Embryonic facial prominence (tissue), 1 donor: ENCODE results near the gene CHST6.
A peak's percentile ranks its signal among the peaks of the same experiment; 100 is the strongest.
"Not testable (repeated sequence)": the region's sequence is repeated elsewhere in the genome, so short reads cannot be mapped to it uniquely, and the experiment has no call there.

Source experiments
- DNase-seq: peaks from one replicate; pipeline ENCODE4 v3.0.0-alpha.2; 2016; ENCODE audit errors: extremely low spot score

Gene CHST6

DNA sequence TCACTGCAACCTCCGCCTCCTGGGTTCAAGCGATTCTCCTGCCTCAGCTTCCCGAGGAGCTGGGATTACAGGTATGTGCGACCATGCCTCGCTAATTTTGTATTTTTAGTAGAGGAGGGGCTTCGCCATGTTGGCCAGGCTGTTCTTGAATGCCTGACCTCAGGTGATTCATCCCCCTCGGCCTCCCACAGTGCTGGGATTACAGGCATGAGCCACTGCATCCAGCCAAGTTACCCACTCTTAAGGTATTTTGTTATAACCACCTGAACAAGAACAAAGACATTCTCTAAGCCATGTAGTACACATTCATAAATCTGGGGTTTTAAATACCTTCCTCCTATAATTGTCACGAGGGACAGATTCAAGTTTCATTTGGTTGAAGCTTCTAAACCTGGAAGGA lies 18.4 kb downstream of the CHST6 start:
- no peak for DNase-seq

GRCh38 chr16:75475420-75475847 lies 19.8 kb downstream of the CHST6 start:
- no peak for DNase-seq

DNA sequence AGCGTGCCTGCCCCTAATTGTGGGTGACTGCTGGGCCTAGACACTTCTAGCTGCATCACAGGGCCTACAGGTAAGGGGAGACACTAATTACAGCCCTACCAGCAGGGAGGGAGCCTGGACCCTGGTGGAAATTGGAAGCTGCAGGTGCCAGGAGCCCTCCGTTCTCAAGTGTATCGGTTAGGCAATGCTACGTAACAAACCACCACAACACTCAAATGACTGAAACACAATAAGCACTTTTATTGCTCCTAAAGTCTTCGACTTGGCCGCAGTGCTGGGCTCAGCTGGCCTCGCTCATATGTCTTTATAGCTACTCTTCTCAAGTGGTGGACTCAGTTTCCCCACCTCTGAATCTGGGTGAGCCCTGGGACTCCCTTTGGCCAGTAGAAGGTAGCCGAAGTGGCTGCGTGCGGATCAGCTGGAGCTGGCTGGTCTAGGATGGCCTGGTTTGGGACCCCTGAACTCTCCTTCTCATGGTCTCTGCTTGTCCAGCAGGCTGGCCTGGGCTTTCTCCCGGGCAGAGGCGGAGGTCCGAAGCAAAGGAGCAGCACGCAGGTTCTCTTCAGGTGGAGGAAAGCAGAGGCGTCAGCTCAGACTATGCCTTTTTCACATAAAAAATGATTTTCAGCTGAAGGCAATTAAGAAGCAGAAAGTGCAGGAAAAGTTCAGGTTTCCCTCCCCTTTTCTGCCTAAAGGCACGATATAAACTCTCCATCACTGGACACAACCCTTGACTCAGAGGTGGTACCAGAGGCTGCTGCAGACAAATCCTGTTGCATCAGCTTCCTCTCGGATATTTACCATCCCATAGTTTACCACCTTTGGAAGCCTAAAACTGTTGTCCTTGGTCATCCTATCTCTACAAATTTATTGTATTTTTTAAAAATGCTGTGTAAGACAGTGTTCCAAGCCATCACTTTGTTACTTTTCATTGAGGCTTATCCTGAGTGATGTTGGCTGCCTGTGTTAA lies 22.0 kb downstream of the CHST6 start:
- DNase-seq = no peak

DNA sequence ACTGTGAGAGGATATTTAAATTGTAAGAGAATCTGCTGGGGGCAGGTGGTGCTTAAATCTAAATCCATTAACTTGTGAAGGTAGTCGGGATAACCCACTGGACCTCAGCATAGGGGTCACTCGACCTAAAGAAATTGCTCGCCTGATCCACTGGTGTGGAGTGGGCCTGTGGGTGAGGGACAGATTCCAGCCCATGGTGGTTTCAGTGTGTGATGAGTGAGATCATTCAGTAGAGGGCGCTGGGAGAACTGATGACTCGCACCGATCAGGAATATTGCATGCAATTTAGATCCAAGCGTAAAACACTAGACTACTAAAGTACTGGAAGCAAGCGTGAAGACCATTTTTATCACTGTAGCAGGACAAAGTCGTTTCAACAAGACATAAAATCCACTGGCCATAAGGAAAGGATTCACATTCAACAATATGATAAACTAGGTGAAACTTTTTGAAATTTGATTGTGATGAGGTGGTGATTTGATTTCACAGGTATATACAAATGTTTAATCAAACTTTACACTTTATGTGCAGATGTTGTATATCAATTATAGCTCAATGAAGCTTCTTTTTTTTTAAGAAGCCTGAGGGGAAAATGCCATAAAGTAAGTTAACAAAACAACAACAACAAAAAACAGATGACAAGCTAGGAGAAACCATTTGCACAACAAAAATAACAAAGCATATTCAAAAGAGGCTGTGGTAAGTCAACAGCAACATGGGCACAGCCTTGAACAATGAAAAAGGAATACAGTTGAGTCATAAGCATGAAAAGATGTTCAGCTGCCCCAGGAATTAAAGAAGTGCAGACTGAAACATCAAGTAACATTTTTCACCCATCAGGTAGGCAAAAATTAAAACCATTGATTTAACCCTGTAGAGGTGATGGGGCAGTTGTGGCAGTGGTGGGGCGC lies 23.3 kb downstream of the CHST6 start:
- peak; percentile 54 for DNase-seq

- DNase-seq = no peak
These were observed 28.5 kb downstream of the CHST6 start for GRCh38 chr16:75466760-75467159.

- peak; percentile 94 for DNase-seq
These were observed 30.9 kb downstream of the CHST6 start, which contains the start of gene TMEM170A for GRCh38 chr16:75464122-75464918. Gene TMEM170A, minus strand, starts transcription at chr16:75464689. Its CDS starts 89 bp downstream, at chr16:75464600.

DNA sequence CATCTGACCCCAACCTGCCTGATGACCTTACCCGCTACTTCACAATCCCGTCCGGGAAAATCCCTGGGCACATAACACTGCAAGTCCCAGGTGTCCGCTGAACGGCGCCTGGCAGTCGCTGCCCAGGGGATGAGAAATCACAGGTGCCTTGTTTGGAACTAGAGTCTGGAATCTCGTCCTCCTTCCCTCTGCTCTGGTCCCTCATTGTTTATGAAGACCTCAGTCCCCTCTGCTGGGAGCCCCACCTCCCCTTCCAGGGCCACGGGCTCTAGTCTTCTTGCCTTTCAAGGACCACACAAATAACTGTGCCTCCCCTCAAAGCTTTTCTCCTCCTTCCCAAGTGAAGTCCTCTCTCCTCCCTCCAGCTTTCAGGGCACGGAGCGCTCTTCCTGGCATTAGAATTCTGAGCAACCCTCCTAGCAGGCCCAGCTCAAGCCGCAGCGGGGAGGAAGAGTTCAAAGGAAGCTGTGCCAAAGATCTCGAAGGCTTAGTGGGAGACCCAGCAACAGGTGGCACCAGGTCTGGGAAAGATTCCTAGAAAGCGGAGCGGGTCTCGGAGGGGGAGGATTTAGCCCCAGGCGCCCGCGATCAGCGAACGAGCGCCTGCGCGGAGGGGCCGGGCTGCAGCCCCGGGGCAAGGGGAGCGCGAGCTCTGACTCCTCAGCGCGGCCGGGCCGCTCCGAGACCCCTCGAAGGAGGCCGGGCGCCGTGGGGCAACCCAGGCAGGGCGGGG lies 31.7 kb downstream of the CHST6 start:
- peak; percentile 41 for DNase-seq

- DNase-seq = no peak
These were observed 32.4 kb downstream of the CHST6 start for GRCh38 chr16:75462806-75463205.

DNA sequence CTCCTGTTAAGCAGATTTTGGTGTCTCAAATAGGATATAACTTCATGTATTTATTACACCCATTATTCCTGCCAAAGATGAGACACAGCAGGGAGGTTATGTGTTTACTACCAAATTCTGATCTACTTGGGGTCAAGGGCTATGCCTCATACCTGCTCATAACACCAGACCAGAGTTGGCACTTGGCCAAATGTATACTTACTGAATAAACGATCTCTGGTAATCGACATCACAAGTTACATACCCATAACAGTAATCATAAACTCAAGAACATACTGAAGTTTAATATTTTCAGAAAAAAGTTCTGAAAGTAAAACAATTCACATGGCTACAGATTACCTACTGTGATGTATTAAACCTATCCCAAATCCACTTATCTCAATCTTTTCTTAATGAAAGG lies 33.7 kb downstream of the CHST6 start:
- DNase-seq = no peak

DNA sequence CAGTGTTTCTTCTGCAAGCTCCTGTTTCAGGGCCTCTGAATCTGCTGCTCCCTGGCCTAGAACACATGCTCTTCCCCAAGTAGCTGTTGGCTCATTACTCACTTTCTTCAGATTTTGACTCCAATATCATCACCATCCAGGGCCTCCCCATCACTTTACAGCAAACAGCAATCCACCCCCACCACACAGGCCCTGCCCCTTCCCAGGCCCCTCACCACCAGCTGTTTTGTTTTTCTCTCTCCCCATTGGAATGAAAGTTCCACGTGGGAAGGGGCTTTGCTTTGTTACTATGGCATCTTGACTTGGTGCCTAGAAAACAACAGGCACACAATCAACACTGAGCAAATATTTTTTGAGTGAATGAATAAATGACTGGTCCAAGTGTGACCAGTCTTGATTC lies 34.8 kb downstream of the CHST6 start:
- DNase-seq = peak; percentile 23

DNA sequence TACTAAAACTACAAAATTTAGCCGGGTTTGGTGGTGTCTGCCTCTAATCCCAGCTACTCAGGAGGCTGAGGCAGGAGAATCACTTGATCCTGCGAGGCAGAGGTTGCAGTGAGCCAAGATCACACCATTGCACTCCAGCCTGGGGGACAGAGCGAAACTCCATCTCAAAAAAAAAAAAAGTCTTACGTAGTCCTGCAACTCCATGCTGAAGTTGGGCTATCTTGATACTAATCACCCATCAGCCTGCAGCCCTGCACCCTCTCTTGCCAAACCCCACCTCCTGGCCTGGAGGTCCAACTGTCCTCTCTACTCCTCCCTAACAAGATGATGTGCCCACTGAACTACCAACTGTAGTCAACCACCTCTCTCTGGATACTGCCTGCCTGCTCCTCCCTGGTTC lies 35.5 kb downstream of the CHST6 start:
- no peak for DNase-seq

DNA sequence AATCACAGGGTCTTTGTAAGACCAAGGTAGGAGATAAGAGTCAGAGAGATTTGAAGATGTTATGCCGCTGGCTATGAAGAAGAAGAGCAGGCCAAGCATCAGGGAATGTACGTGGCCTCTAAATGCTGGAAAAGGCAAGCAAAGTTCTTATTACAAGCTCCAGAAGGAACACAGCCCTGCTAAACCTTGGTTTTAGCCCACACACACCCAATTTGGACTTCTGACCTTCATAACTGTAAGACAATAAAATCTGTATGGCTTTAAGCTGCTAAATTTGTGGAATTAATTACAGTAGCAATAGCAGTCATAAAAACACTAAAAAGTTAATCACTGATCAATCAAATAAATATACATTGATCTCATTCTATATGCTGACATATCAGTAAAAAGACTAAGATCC lies 36.8 kb downstream of the CHST6 start:
- DNase-seq = no peak

GRCh38 chr16:75458029-75458428 lies 37.2 kb downstream of the CHST6 start:
- DNase-seq = no peak

DNA sequence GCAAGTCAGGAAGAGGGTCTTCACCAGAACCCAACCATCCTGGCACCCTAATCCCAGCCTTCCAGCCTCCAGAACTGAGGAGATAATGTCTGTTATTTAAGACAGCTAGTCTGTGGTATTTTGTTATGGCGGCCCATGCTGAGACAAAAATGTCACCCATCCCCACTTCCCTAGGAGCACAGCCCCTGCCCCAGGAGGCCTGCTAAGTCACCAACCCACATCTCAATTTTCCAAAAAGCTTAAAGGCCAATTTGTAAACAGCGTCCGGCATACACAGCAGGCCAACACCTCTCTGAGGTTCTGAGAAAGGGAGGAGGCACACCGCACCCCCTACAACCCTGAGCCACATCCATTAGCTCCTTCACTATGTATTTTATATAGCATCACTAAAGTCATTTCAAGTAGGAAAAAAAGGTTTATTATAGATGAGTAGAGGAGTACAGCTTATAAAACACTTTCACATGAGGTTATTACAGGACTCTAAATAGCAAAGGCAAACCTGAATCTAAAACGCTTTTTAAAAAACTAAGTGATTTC lies 37.7 kb downstream of the CHST6 start:
- no peak for DNase-seq

DNA sequence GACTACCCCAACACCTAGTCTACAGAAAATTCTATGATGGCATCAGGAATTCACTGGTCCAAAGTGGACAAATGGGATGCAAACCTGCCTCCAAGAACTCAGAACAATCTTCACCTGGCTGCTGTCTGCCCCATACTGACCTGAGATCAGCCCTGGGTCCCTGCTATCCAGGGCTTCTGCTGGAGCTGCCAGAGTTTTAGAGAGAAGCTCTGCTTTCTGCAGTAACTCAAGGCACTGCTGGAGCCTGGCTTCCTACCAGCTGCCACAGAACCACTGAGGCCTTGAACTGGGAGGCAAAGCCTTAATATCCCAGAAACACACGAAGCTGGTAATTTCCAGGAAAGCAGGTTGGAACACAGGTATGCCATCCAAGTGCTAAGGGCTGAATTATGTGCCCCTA lies 38.3 kb downstream of the CHST6 start:
- DNase-seq = no peak

- DNase-seq = not testable (repeated sequence)
These were observed 38.8 kb downstream of the CHST6 start for GRCh38 chr16:75456486-75456885.

DNA sequence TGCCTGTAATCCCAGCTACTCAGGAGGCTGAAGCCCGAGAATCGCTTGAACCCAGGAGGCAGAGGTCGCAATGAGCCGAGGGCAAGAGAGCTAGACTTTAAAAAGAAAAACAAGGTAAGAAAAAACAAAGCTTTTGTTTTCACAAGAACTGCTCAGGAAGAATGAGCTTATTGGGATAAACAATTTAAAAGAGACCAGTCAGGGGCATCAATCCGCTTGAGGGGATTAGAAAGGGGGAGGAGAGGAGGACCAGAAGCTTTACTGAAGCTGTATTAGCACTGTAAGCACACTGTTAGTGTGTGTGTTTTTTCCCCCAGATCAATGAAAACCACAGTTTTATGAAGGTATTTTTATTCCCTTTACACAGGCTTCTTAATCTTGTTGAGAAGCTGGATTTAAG lies 39.6 kb downstream of the CHST6 start:
- no peak for DNase-seq

DNA sequence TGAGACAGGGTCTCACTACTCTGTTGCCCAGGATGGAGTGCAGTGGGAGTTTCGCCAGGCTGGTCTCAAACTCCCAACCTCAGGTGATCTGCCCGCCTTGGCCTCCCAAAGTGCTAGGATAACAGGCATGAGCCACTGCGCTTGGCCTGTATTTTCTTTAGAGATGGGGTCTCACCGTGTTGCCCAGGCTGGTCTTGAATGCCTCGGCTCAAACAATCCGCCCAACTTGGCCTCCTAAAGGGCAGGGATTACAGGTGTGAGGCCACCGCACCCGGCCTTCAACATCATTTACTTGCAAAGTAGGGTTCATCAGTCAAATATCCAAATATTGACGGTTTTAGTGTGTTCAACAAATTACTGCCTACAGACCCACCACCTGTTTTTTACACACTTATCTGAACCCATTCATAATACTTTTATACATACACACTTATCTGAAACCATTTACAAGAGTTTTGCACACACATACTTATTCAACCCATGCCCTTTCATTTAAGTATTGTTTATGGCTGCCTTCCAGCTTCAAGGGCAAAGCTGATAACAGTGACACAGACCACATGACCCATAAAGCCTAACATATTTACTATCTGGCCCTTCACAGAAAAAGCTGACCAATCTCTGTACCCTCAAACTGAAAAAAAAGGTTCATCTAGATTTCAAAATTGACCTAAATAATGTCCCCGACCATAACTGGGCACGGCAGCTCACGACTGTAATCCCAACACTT lies 42.6 kb downstream of the CHST6 start:
- no peak for DNase-seq

DNA sequence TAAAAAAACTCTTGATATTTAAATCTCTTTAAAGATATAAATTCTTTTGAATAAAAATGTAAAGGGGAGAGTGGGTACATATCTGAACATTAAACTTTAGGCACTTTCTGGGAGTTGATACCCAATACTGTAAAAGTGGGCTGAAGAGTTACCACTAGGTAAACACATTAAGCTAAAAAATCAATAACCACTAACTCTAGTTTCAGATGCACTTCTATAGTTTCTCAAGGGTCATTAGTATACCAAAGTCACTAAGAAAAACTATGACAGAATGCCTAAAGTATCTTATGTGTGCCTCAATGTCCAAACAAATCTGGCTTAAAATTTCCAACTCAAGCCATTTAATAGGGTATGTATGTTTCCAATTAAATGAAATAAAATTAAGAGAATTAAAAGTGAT lies 48.8 kb downstream of the CHST6 start:
- no peak for DNase-seq

- DNase-seq = no peak
These were observed 49.9 kb downstream of the CHST6 start for GRCh38 chr16:75445298-75445697.
